ENCODE data around the gene SPTAN1.
"Not testable (repeated sequence)": the region's sequence is repeated elsewhere in the genome, so short reads cannot be mapped to it uniquely, and the experiment has no call there.

SPTAN1 gene

GRCh38 chr9:128552153-128552743 is at the start of gene SPTAN1:
Gene SPTAN1, plus strand, starts transcription at chr9:128552587. Its CDS starts 14,154 bp downstream, at chr9:128566741.
- peak; percentile 87 to 96 for DNase-seq (ENCODE audit: low read depth in 2 of 2)

- not testable (repeated sequence) for DNase-seq (ENCODE audit: low read depth in 2 of 2)
These were observed 49.0 kb upstream of the SPTAN1 start for GRCh38 chr9:128503415-128503825.

- DNase-seq (ENCODE audit: low read depth in 2 of 2) = no peak
These were observed 48.5 kb upstream of the SPTAN1 start for GRCh38 chr9:128503870-128504269.

- peak; percentile 90 to 95 for DNase-seq (ENCODE audit: low read depth in 2 of 2)
These were observed 47.6 kb upstream of the SPTAN1 start, which contains the start of gene GLE1 for GRCh38 chr9:128504485-128505413. Gene GLE1, plus strand, starts transcription at chr9:128504719. Its CDS starts 87 bp downstream, at chr9:128504806.

GRCh38 chr9:128505414-128505765 is 47.0 kb upstream of the SPTAN1 start:
- no peak for DNase-seq (ENCODE audit: low read depth in 2 of 2)

GRCh38 chr9:128505906-128506305 is 46.5 kb upstream of the SPTAN1 start:
- not testable (repeated sequence) for DNase-seq (ENCODE audit: low read depth in 2 of 2)

DNA sequence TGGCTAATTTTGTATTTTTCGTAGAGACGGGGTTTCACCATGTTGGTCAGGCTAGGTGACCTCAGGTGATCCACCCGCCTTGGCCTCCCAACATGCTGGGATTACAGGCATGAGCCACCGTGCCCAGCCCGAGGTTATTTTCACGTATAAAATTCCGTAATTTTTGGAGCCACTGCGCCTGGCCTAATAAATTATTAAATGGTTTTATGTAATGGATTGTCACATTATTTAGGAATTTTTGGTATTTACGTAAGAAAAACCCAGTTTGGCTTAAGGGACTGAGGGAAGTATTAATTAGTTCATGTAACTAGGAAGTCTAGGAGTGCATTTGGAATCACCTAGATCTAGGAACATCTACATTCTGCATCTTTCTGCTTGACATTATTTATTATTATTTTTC is 39.6 kb upstream of the SPTAN1 start:
- DNase-seq (ENCODE audit: low read depth in 2 of 2) = no peak

- no peak for DNase-seq (ENCODE audit: low read depth in 2 of 2)
These were observed 30.4 kb upstream of the SPTAN1 start for GRCh38 chr9:128521956-128522355.

DNA sequence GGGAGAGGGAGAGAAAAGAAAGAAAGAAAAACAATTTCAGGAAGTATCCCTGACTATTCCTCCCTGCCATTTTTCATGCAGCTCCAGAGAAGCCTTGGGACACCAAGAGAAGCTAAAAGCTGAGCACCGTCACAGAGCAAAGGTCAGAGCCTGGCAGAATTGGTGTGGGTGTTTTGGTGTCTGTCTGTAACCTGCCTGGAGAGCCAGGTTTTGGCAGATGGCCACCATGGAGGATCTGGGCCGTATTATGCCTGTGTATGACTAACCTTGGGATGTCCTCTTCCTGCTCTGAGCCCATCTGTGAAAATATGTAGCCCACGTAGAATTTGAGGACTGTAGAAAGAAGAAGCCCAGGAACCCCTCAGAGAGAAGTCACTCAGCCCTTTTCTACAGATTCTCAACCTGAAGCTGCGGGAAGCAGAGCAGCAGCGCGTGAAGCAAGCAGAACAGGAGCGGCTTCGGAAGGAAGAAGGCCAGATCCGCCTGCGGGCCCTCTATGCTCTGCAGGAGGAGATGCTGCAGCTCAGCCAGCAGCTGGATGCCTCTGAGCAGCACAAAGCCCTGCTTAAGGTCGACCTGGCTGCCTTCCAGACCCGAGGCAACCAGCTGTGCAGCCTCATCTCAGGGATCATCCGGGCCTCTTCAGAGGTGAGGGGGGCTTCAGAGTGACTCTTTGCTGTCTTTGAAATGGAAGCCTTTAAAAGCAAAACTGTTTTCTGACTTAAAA is 29.0 kb upstream of the SPTAN1 start:
- DNase-seq (ENCODE audit: low read depth in 2 of 2) = no peak

DNA sequence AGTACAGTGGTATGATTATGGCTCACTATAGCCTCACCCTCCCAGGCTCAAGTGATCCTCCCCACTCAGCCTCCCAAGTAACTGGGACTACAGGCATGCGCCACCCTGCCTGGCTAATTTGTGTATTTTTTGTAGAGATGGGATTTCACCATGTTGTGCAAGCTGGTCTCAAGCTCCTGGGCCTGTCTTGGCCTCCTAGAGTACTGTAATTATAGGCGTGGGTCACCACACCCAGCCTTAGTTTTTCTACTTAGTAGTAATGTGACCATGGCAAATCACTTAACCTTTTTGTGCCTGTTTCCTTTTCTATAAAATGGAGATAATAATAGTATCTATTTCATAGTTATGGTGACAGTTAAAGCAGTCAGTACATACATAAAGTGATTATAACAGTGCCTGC is 25.7 kb upstream of the SPTAN1 start:
- no peak for DNase-seq (ENCODE audit: low read depth in 2 of 2)

GRCh38 chr9:128528445-128529160 is 23.8 kb upstream of the SPTAN1 start:
- no peak for DNase-seq (ENCODE audit: low read depth in 2 of 2)

DNA sequence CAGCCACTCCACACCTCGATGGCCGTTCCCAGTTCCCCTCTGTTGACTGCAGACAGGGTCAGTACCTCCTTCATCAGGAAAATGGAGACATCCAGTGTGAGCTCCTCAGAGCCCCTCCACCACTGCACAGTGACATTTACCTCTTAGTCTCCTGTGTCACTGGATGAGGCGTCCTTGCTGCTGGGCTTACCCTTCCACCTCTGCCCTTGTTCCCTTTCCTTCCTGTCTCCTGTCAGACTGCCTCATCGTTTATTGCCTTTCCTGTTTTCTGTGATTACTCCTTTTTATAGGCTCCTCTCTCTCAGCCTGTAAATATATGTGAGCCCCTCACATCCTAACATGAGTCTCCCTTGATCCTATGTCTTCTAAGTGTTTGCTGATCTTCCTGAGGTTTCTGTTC is 23.2 kb upstream of the SPTAN1 start:
- no peak for DNase-seq (ENCODE audit: low read depth in 2 of 2)

GRCh38 chr9:128532581-128532980 is 19.8 kb upstream of the SPTAN1 start:
- DNase-seq (ENCODE audit: low read depth in 2 of 2) = no peak

GRCh38 chr9:128540634-128541360 is 11.6 kb upstream of the SPTAN1 start:
- no peak for DNase-seq (ENCODE audit: low read depth in 2 of 2)

GRCh38 chr9:128546504-128546903 is 5.9 kb upstream of the SPTAN1 start:
- DNase-seq (ENCODE audit: low read depth in 2 of 2) = no peak

GRCh38 chr9:128548876-128549275 is 3.5 kb upstream of the SPTAN1 start:
- DNase-seq (ENCODE audit: low read depth in 2 of 2) = no peak

- DNase-seq (ENCODE audit: low read depth in 2 of 2) = peak; percentile 43 to 49
These were observed 2.2 kb upstream of the SPTAN1 start for GRCh38 chr9:128550226-128550625.

GRCh38 chr9:128550770-128551656 is 1.4 kb upstream of the SPTAN1 start:
- DNase-seq (ENCODE audit: low read depth in 2 of 2) = no peak

GRCh38 chr9:128551657-128552152 is 682 bp upstream of the SPTAN1 start:
- no peak for DNase-seq (ENCODE audit: low read depth in 2 of 2)

Data from stimulated activated CD4-positive, alpha-beta T cell treated with anti-CD3 and anti-CD28 coated beads, Interleukin-15, amount 100 ng/mL, for 48 hours (primary cell).